Measurements from ENCODE around the gene CAGE1.

CAGE1 gene

GRCh38 chr6:7304821-7305220 lies 84.7 kb downstream of the CAGE1 start:
- no peak for DNase-seq

- no peak for DNase-seq
Observed at GRCh38 chr6:7301702-7302101, 87.8 kb downstream of the CAGE1 start.

GRCh38 chr6:7300926-7301325 lies 88.6 kb downstream of the CAGE1 start:
- DNase-seq = no peak

- no peak for DNase-seq
Observed at GRCh38 chr6:7298113-7298512, 91.4 kb downstream of the CAGE1 start.

- DNase-seq = no peak
Observed at GRCh38 chr6:7296602-7297001, 92.9 kb downstream of the CAGE1 start.

- DNase-seq = no peak
Observed at GRCh38 chr6:7295916-7296315, 93.6 kb downstream of the CAGE1 start.

GRCh38 chr6:7292596-7293255 lies 96.8 kb downstream of the CAGE1 start:
- DNase-seq = no peak

- no peak for DNase-seq
Observed at GRCh38 chr6:7290079-7290478, 99.5 kb downstream of the CAGE1 start.

- no peak for DNase-seq
Observed at GRCh38 chr6:7285416-7285815, 104.1 kb downstream of the CAGE1 start.

GRCh38 chr6:7283676-7284075 lies 105.9 kb downstream of the CAGE1 start:
- DNase-seq = no peak

GRCh38 chr6:7282097-7282906 lies 107.2 kb downstream of the CAGE1 start:
- no peak for DNase-seq

All from activated CD8-positive, alpha-beta memory T cell treated with anti-CD3 and anti-CD28 coated beads, Interleukin-2, amount 50 U/mL, for 48 hours (primary cell).